ENCODE measurements around the gene PHF19. TPM values are rescaled to one million over a fixed set of nuclear protein-coding genes. Genes with fewer than 3 reads are reported as not detected.

PHF19 gene
- total RNA-seq, 1 experiment from 2014 or later, result 66.8 TPM

DNA sequence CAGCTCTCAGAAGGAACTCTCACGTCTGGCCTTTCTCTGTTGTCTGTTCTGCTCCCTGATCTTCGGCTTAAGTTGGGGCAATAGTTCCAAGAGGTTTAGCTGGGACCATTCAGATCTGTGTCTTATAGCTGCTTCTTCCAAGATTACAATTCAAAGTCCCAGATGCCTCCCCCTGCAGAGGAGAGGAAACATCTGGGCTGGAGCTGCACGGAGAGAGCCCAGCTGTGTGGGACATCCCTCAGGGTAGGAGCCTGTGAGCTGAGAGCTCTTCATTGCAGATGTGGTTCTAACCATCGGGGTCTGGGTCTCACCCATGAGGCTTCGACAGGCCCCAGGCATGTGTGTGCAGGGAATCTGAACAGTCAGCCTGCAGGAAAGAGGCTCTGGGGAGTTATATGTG is 9.0 kb upstream of the PHF19 start:
- H4K8ac ChIP-seq (replicated peaks; ENCODE audit: insufficient read length, low read depth, low read length), result no peak overlapping the region
- H3K9me3 Mint-ChIP-seq, result no peaks in the 10 kb centered on the region

More for the DNA sequence above, 9.0 kb upstream of the PHF19 start:
- no peak overlapping the region for H3K14ac ChIP-seq (ENCODE audit: insufficient read depth, low read length)
- no peak overlapping the region for H3K23ac ChIP-seq (ENCODE audit: insufficient read length, low read depth, low read length)
- H3K23me2 ChIP-seq (ENCODE audit: insufficient read length, low read depth, low read length, poor library complexity, severe bottlenecking), result no peaks in the 10 kb centered on the region
- H3K9me3 ChIP-seq (ENCODE audit: control insufficient read depth, low read depth, low read length), result no peaks in the 10 kb centered on the region
- H4K5ac ChIP-seq (ENCODE audit: insufficient read length, low read depth, low read length), result no peak overlapping the region
- H3K79me1 ChIP-seq (ENCODE audit: insufficient read depth, low read depth, low read length, poor library complexity, severe bottlenecking), result no peaks in the 10 kb centered on the region
- Mint-ChIP-seq H3K36me3 (ENCODE audit: insufficient read depth in 1 of 3, low read depth in 3 of 3) (no peaks in the 10 kb centered on the region), H3K27me3 (ENCODE audit: low read depth) (no peaks in the 10 kb centered on the region; the same call in none of the 2 replicates), H3K27ac (peak overlapping the region in 1 of 3 experiments; percentile 56; a peak in 1 of 7 replicates), H3K4me1 (peaks cover 15% of the 10 kb centered on the region in 2 experiments), H3K4me3 (no peak overlapping the region)
- H2AFZ ChIP-seq (ENCODE audit: low read length), result no peak overlapping the region
- no peak overlapping the region for H3K56ac ChIP-seq (ENCODE audit: insufficient read length, low read depth, low read length)
- no peaks in the 10 kb centered on the region for H3K79me2 ChIP-seq (ENCODE audit: insufficient read depth, low read length)
- H2AK5ac ChIP-seq (ENCODE audit: insufficient read length, low read length), result no peak overlapping the region
- no peak for DNase-seq
- no peaks in the 10 kb centered on the region; the same call in 1 of the 2 replicates for H3K4me1 ChIP-seq (ENCODE audit: insufficient read depth, low read length)
- no peak overlapping the region for H2BK12ac ChIP-seq (ENCODE audit: insufficient read length, low read depth, low read length)
- H2BK5ac ChIP-seq (ENCODE audit: insufficient read length, low read length), result no peak overlapping the region
- H3K4me2 ChIP-seq (ENCODE audit: insufficient read depth, insufficient read length, low read length), result no peak overlapping the region
- H3K18ac ChIP-seq (ENCODE audit: insufficient read length, low read depth, low read length), result no peak overlapping the region
- H3K9ac ChIP-seq (ENCODE audit: extremely low read depth, insufficient read length, low read length), result no peak overlapping the region
- H2BK20ac ChIP-seq (ENCODE audit: low read depth, low read length, poor library complexity, severe bottlenecking), result no peak overlapping the region
- H4K20me1 ChIP-seq (ENCODE audit: control insufficient read depth, insufficient read depth, insufficient read length), result peaks cover 3% of the 10 kb centered on the region
- no peak overlapping the region for H2BK120ac ChIP-seq (ENCODE audit: low read depth, low read length, poor library complexity, severe bottlenecking)
- TF ChIP-seq, protein P1, sequence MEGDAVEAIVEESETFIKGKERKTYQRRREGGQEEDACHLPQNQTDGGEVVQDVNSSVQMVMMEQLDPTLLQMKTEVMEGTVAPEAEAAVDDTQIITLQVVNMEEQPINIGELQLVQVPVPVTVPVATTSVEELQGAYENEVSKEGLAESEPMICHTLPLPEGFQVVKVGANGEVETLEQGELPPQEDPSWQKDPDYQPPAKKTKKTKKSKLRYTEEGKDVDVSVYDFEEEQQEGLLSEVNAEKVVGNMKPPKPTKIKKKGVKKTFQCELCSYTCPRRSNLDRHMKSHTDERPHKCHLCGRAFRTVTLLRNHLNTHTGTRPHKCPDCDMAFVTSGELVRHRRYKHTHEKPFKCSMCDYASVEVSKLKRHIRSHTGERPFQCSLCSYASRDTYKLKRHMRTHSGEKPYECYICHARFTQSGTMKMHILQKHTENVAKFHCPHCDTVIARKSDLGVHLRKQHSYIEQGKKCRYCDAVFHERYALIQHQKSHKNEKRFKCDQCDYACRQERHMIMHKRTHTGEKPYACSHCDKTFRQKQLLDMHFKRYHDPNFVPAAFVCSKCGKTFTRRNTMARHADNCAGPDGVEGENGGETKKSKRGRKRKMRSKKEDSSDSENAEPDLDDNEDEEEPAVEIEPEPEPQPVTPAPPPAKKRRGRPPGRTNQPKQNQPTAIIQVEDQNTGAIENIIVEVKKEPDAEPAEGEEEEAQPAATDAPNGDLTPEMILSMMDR (conservative IDR thresholded peaks at IDR 0.05), result no peak
- H3T11ph ChIP-seq (ENCODE audit: low read length), result no peak overlapping the region
- H3K27ac ChIP-seq (ENCODE audit: insufficient read length, low read depth, low read length), result no peak overlapping the region
- no peak overlapping the region for H2BK15ac ChIP-seq (ENCODE audit: low read depth, low read length)
- no peak overlapping the region for H4K91ac ChIP-seq (ENCODE audit: insufficient read length, low read depth, low read length)
- H3K27me3 ChIP-seq (ENCODE audit: insufficient read depth, low read length), result no peaks in the 10 kb centered on the region
- no peak overlapping the region for H3K4ac ChIP-seq (ENCODE audit: low read depth, low read length)
- no CpG with 5 or more reads among the region's 5 CpGs for WGBS (ENCODE audit: extremely low coverage, insufficient read length, low lambda C conversion rate)

Data from H9 (cell line).